Esophagus squamous epithelium (tissue), 4 donors: Measurements from ENCODE around the gene MUS81.

Experiments
- POLR2A ChIP-seq, 4 donors: fragments of 450-650 bp; IDR thresholded peaks; one replicate each; pipeline ENCODE4 v1.6.1; 2017; ENCODE audit warnings: antibody characterized with exemption in 4 of 4, mild to moderate bottlenecking in 4 of 4, moderate library complexity in 3 of 4
- TF ChIP-seq, protein P1 (sequence below), 6 experiments: fragments of 450-650 bp in 4 of 6; fragments of 200-600 bp in 2 of 6; sonication (generic) in 2 of 6; IDR thresholded peaks; one replicate each; pipeline ENCODE4 v1.5.1; 2016 to 2019; ENCODE audit warnings: antibody characterized with exemption in 6 of 6, mild to moderate bottlenecking in 4 of 6, moderate library complexity in 4 of 6

DNA sequence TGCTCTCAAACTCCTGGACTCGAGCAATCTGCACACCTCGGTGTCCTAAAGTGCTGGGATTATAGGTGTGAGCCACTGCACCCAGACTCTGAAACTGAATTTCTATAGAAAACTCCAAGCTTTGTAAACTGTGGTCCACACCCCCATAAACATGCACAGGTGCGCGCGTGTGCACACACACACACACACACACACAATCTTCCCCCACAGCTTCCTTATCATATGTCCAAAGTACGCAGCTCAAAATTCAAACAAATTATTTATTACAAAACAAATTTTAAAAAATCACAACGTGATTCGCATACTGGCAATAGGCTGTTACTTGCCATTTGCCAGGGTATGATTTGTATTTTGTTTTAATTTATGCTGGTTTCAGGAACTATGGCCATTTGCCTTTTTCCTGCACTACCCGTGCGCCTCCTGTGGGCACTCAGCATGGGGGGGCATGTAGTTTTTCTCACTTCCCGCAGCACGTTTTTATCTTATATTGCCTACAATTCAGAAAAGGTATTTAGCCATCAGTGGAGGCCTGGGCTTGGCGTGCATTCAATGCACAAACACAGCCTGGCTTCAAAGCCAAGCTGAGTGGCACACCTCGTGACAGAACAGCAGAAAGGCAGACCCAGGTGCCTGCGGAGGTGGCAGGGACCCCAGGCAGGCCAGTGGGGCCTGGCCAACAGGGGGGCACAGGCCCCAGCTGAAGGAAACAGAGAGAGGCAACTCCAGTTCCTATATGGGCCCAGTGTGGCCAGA, 37.3 kb upstream of the MUS81 start:
- TF ChIP-seq, protein P1, sequence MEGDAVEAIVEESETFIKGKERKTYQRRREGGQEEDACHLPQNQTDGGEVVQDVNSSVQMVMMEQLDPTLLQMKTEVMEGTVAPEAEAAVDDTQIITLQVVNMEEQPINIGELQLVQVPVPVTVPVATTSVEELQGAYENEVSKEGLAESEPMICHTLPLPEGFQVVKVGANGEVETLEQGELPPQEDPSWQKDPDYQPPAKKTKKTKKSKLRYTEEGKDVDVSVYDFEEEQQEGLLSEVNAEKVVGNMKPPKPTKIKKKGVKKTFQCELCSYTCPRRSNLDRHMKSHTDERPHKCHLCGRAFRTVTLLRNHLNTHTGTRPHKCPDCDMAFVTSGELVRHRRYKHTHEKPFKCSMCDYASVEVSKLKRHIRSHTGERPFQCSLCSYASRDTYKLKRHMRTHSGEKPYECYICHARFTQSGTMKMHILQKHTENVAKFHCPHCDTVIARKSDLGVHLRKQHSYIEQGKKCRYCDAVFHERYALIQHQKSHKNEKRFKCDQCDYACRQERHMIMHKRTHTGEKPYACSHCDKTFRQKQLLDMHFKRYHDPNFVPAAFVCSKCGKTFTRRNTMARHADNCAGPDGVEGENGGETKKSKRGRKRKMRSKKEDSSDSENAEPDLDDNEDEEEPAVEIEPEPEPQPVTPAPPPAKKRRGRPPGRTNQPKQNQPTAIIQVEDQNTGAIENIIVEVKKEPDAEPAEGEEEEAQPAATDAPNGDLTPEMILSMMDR (IDR thresholded peaks at IDR 0.05), result no peak
- TF ChIP-seq POLR2A (IDR thresholded peaks at IDR 0.05), result no peak
